ENCODE measurements around the gene MTUS2. TPM values are rescaled to one million over a fixed set of nuclear protein-coding genes. Genes with fewer than 3 reads are reported as not detected.

Gene MTUS2
- total RNA-seq, 2 donors from 2014 or later = 4.0 to 5.4 TPM

DNA sequence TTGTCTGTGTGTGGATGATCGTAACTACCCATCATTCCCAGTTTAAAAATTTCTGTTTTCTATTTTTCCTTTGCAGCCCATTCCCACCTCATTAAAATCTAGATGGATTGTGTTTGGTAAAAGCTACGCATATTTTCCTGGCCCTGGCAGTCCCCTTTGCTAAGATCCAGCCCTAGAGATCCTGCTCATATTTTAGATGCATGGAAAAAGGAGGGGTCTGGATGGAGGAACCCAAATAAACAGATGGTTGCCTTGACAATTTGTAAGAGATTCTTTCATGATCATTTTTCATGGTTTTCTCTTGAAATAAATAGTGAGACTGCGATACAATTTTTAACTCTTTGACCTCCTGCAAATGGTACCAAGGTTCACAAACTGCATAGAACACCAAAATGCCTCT is 601.0 kb downstream of the MTUS2 start:
- Histone ChIP-seq H3K27me3 (no peaks in the 10 kb centered on the region), H3K4me3 (no peak overlapping the region), H3K9me3 (no peaks in the 10 kb centered on the region), H3K27ac (no peak overlapping the region), H3K4me1 (no peaks in the 10 kb centered on the region), H3K36me3 (replicated peaks in 1 of 2; ENCODE audit: insufficient read depth in 1 of 2, low read depth in 2 of 2) (no peaks in the 10 kb centered on the region)
- intact Hi-C loops (cut with DNase I) = no loop called here
- DNase-seq = no peak
- no peak for ATAC-seq
- TF ChIP-seq, protein P1, sequence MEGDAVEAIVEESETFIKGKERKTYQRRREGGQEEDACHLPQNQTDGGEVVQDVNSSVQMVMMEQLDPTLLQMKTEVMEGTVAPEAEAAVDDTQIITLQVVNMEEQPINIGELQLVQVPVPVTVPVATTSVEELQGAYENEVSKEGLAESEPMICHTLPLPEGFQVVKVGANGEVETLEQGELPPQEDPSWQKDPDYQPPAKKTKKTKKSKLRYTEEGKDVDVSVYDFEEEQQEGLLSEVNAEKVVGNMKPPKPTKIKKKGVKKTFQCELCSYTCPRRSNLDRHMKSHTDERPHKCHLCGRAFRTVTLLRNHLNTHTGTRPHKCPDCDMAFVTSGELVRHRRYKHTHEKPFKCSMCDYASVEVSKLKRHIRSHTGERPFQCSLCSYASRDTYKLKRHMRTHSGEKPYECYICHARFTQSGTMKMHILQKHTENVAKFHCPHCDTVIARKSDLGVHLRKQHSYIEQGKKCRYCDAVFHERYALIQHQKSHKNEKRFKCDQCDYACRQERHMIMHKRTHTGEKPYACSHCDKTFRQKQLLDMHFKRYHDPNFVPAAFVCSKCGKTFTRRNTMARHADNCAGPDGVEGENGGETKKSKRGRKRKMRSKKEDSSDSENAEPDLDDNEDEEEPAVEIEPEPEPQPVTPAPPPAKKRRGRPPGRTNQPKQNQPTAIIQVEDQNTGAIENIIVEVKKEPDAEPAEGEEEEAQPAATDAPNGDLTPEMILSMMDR (IDR thresholded peaks at IDR 0.05) = no peak
- no peak for TF ChIP-seq POLR2A (IDR thresholded peaks at IDR 0.05)
- 68 to 70% methylated on average over 3 of the region's 3 CpGs for WGBS, 2 donors

DNA sequence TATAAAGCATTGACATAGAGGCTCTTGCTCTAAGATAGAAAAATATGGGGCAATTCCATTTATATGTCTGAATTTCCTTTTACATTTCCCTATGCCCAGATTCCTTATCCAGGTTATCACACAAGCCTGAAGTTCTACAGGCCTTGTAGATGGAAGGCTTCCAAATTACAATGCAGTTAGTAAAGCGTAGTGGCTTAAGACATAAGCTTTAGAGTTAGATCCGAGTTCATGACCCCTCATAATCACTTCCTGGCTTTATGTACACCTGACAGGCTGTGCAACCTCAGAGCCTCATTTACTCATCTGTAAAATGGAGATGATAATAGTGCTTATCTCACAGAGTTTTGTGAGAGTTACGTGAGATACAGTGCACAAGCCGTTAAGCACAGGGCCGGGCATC is 601.9 kb downstream of the MTUS2 start:
- WGBS, 2 donors = 75 to 83% methylated on average over 5 of the region's 5 CpGs
- intact Hi-C loops (cut with DNase I) = no loop called here
- no peak for DNase-seq
- ATAC-seq = no peak
- TF ChIP-seq POLR2A (IDR thresholded peaks at IDR 0.05) = no peak
- TF ChIP-seq, protein P1 (IDR thresholded peaks at IDR 0.05) = no peak
- no peaks in the 10 kb centered on the region for H3K9me3 ChIP-seq
- no peaks in the 10 kb centered on the region for H3K4me1 ChIP-seq
- H3K27ac ChIP-seq = no peak overlapping the region
- H3K4me3 ChIP-seq = no peak overlapping the region
- H3K36me3 ChIP-seq (replicated peaks in 1 of 2; ENCODE audit: insufficient read depth in 1 of 2, low read depth in 2 of 2) = no peaks in the 10 kb centered on the region
- H3K27me3 ChIP-seq = no peaks in the 10 kb centered on the region

DNA sequence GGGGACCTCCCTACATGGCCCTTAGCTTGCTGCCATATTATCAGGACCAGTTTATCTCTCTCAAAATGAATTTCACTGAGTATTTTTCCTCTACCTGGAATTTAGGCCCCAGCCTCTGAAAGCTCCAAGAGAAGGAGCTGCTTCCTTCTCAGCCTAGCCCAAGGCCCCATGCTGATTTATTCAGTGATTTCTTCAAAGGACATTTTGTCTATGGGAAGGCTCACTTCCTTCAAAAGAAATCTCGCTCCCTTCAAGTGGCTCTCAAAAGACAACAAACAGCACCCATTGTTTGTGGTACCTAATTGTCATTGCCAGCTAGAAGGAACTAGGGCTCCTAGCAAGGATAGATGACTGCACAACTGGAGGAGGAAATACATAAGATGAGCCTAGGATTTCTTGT is 602.9 kb downstream of the MTUS2 start:
- H3K27me3 ChIP-seq = no peaks in the 10 kb centered on the region
- DNase-seq (no peak), ATAC-seq (no peak)
- H3K27ac ChIP-seq = no peak overlapping the region
- no peaks in the 10 kb centered on the region for H3K36me3 ChIP-seq (replicated peaks in 1 of 2; ENCODE audit: insufficient read depth in 1 of 2, low read depth in 2 of 2)
- H3K4me3 ChIP-seq = no peak overlapping the region
- TF ChIP-seq POLR2A (IDR thresholded peaks at IDR 0.05) = no peak
- TF ChIP-seq, protein P1 (IDR thresholded peaks at IDR 0.05) = no peak
- 84 to 100% methylated on average over 1 of the region's 1 CpG for WGBS, 2 donors
- intact Hi-C loops (cut with DNase I) = no loop called here
- H3K4me1 ChIP-seq = peaks cover 2% of the 10 kb centered on the region
- H3K9me3 ChIP-seq = no peaks in the 10 kb centered on the region

DNA sequence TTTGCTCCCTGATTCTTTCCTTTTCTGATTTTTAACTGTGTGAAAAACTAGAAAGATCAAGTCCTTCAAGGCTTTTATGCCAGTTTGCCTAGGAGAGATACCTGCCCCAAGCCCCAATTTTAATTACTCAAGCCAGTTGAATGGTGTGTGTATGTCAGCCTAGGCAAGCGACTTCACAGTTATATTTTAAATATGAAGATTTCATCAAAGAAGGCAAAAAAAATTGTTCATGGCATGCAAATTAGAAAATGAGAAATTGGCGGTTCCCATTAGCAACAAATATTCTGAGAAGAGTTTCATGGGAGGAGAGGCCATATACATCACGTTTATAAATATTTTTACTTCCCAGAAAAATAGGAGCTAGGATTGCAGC is 607.8 kb downstream of the MTUS2 start:
- H3K36me3 ChIP-seq (replicated peaks in 1 of 2; ENCODE audit: insufficient read depth in 1 of 2, low read depth in 2 of 2) = no peaks in the 10 kb centered on the region
- no peak overlapping the region for H3K27ac ChIP-seq
- H3K4me3 ChIP-seq = no peak overlapping the region
- no peaks in the 10 kb centered on the region for H3K27me3 ChIP-seq
- no peaks in the 10 kb centered on the region for H3K9me3 ChIP-seq
- WGBS, 2 donors = 6 to 18% methylated on average over 3 of the region's 3 CpGs
- H3K4me1 ChIP-seq = peaks cover 5% of the 10 kb centered on the region
- DNase-seq (no peak), ATAC-seq (no peak)
- intact Hi-C loops (cut with DNase I) = no loop called here
- TF ChIP-seq, protein P1 (IDR thresholded peaks at IDR 0.05) = no peak
- no peak for TF ChIP-seq POLR2A (IDR thresholded peaks at IDR 0.05)

GRCh38 chr13:29428310-29429181 is 608.4 kb downstream of the MTUS2 start:
- H3K4me3 ChIP-seq = no peak overlapping the region
- ATAC-seq (peak; percentile 42), DNase-seq (peak in 3 of 4 donors; percentile 8 to 27 (median 20))
- peaks cover 5% of the 10 kb centered on the region for H3K4me1 ChIP-seq
- no peaks in the 10 kb centered on the region for H3K9me3 ChIP-seq
- intact Hi-C loops (cut with DNase I) = no loop called here
- TF ChIP-seq, protein P1 (IDR thresholded peaks at IDR 0.05) = no peak
- no peak for TF ChIP-seq POLR2A (IDR thresholded peaks at IDR 0.05)
- no peaks in the 10 kb centered on the region for H3K27me3 ChIP-seq
- WGBS, 2 donors = 4 to 5% methylated on average over 18 to 34 of the region's 34 CpGs
- no peaks in the 10 kb centered on the region for H3K36me3 ChIP-seq (replicated peaks in 1 of 2; ENCODE audit: insufficient read depth in 1 of 2, low read depth in 2 of 2)
- no peak overlapping the region for H3K27ac ChIP-seq

Measured in body of pancreas (tissue), 4 donors.